Right renal cortex interstitium (tissue), 3 donors: ENCODE measurements around the gene TRAPPC6A. TPM values are rescaled to one million over a fixed set of nuclear protein-coding genes. Genes with fewer than 3 reads are reported as not detected.

Experiments used
- DNase-seq, 3 donors: peaks; one replicate each; pipeline ENCODE4 v3.0.0-alpha.2; 2013; ENCODE audit warnings: low read depth in 3 of 3, low spot score in 2 of 3
- polyA plus RNA-seq, 3 donors: library from polyadenylated mRNA; unstranded; fragments of 120-200 nt; gene quantifications; one replicate each; pipeline ENCODE4 v1.2.1, GENCODE V29; 2013; ENCODE audit not compliant: insufficient read length in 3 of 3

TRAPPC6A gene
- polyA plus RNA-seq, 3 donors = 25.5 to 33.2 (median 32.4) TPM

DNA sequence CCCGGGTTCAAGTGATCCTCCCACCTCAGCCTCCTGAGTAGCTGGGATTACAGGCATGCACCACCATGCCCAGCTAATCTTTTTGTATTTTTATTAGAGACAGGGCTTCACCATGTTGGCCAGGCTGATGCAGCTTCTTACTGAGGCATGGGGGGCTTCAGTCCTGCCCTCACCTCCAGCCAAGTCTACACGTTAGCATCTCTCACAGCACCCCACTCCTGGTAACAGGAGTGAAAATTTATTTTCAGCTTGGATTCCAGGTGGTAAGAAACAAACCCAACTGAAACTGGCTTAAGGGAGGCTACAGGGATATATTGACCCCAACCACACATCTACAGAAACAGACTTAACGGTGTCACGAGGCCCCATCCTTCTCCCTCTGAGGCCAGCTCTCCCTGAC is 27.9 kb downstream of the TRAPPC6A start:
- no peak for DNase-seq

DNA sequence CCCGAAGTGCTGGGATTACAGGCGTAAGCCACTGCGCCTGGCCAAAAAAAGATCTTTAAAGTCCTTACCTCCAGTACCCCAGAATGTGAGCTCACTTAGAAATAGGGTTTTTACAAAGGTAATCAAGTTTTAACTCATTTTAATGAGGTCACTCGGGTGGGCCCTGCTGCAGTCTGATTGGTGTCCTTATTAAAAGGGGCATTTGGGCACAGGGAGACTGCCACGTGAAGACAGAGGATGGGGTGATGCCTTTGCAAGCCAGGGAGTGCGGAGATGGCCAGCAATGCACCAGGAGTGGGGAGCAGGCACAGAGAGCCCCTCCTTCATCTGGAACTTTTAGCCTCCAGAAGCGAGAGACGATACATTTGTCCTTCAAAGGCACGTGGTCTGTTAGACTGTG is 28.9 kb downstream of the TRAPPC6A start:
- DNase-seq = no peak

DNA sequence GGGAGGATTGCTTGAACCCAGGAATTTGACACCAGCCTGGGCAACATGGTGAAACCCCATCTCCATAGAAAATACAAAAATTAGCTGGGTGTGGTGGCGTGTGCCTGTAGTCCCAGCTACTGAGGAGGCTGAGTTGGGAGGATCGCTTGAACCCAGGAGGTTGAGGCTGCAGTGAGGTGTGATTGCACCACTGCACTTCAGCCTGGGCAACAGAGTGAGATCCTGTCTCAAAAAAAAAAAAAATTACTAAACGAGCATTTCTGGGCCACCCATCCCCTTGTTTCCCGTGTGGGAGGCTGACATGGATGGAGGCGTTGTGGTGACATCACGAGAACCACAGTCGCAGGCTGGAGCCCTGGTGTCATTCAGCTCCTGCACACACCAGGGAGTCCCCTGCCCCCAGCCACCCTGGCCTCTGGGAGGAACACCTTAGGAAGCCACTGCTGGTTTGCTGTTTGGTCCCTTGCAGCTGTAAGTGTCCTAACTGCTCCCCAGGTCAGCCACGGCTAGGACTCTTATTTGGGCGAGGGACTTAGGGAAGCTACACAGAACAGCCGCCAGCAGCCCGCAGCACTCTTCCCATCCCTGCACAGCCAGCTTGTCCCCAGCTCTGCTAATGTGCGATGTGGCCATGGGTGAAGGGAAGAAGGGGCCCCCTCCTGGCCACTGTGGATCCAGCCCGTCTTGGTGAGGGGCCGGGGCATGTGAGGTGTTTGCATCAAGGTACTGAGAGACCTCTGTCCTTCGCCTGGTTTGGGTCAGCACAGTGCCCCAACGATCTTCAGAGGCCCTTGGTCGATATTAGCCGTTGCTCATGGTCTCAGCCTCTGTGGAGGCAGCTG is 30.0 kb downstream of the TRAPPC6A start:
- no peak for DNase-seq

DNA sequence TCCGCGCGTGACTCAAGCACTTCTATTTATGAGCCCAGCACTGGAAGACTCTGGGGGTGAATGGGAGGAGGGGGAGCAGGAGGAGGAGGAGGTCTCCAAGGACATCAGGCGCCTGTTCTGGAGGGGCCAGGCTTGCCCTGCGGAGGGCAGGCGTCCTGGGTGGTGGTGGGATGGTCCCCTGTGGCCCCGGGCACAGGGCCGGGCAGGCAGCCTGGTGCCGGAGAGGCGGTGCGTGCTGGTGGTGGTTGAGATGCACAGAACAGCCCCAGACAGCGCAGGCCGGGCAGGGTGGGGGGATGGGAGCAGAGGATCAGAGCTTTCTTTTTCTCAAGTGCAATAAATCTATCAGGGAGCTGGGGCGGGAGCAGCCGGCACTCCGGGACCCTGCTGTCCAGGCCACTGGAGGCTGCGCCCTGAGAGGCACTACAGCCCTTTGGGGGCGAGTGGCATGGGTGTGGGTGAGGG is 31.3 kb downstream of the TRAPPC6A start:
- DNase-seq = no peak

DNA sequence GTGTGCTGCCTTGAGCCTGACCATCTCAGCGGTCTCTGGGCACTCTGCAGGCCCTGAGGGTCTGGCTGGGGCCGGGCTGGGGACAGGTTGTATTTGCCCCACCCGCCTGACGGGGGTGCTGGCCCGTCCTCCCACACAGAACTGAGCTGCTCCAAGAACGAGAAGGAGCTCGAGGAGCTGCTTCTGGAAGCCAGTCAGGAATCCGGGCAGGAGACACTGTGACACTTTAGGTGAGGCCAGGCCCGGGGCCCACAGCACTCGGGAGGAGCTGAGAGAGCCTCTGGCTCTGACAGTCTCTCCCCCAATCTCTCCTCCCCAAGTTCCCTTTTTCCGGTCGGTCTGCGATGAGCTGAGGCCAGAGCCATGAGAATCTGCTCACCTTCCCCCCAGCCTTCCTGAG is 31.8 kb downstream of the TRAPPC6A start:
- no peak for DNase-seq

DNA sequence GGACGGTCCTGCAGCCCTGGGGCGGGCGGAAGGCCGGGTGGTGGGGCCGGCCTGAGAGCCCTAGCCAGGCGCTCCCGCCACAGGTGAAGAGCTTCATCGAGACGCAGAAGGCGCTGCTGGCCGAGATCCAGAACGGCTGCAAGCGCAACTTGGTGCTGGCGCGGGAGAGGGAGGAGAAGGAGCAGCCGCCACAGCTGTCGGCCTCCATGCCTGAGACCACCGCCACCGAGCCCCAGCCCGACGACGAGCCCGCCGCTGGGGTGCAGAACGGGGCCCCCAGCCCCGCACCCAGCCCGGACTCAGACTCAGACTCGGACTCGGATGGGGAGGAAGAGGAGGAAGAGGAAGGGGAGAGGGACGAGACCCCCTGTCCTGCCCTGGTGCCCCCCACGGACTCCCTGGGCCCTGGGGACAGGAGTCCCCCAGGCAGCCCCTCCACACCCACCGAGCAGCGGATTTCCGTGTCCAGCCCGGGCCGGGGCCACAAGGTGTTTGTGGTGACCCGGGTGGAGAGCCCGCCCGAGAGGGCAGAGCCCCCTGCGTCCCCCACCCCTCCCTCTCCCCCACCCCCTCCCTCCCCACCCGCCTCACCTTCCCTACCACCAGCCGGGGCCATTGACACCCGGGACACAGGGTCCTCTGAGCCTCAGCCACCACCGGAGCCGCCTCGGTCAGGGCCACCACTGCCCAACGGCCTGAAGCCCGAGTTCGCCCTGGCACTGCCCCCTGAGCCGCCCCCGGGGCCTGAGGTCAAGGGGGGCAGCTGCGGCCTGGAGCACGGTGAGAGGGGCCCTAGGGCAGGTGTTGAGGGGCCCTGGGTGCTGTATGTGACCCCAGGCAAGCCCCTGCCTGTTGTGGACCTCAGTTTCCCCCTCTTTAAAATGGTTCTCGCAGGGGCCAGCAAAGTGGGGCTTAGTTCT is 32.5 kb downstream of the TRAPPC6A start:
- no peak for DNase-seq

DNA sequence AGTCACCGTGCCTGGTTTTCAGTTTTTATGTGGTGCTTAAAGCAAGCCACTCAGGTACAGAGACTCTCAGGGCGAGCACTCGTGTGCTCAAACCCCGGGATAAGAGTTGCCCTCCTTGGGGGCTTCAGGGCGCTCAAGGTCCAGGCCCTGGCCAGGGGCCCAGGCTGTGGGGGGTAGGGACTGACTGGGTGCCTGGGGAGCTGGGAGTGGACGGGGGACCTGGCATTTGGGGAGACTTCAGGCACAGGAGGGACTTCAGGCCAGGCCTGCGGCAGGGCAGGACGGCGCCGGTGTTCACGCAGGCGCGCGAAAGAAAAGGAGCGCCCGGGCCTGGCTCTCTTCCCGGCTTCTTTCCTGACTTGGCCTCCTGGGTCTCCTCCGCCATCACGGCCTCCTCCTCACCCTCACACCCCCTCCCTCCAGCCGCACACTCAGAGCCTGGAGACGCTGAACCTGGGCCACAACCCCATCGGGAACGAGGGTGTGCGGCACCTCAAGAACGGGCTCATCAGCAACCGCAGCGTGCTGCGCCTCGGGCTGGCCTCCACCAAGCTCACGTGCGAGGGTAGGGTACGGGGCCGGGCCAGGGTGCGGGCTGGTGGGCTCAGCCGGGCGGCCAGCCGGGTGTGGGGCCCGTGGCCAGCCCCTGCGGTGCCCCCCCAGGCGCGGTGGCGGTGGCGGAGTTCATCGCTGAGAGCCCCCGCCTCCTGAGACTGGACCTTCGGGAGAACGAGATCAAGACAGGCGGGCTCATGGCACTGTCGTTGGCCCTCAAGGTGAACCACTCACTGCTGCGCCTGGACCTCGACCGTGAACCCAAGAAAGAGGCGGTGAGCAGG is 33.4 kb downstream of the TRAPPC6A start:
- no peak for DNase-seq

DNA sequence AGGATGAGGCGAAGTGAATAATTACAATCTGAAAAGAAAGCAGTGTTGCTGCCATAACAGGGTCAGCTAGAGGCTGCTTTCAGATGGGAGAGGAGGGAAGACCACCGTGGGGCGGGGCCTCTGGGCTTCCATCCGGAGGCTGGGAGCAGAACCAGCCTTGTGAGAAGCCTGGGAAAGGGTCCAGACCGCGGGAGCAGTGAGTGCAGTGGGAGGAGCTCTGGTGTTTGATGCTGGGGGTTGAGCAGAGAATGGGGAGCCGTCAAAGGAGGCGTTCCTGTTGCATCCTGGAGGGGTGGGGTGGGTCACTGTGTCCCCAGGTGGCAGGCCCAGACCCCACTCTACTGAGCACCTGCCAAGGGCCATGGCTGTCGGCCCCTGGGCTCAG is 35.3 kb downstream of the TRAPPC6A start:
- DNase-seq = no peak

DNA sequence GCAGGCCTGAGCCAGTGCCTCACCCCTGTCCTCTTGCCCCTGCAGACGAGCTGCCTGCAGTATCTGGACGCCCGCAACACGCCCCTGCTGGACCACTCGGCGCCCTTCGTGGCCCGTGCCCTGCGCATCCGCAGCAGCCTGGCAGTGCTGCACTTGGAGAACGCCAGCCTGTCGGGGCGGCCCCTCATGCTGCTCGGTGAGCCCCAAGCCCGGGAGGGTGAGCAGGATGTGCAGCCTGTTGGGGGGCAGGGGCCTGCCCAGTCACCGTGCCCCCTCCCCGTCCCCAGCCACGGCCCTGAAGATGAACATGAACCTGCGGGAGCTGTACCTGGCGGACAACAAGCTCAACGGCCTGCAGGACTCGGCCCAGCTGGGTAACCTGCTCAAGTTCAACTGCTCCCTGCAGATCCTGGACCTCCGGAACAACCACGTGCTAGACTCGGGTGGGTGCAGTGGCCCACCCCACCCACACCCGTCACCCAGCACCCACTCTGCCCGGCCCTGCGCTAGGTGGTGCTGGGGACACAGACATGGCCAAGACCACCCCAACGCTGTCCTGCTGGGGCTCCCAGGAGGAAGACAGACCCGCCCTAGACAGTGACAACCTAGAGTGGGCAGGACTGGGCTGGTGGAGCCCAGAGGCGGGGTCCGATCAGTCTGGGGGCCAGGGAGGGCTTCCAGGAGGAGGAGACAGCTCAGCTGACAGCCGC is 35.9 kb downstream of the TRAPPC6A start:
- DNase-seq = no peak

DNA sequence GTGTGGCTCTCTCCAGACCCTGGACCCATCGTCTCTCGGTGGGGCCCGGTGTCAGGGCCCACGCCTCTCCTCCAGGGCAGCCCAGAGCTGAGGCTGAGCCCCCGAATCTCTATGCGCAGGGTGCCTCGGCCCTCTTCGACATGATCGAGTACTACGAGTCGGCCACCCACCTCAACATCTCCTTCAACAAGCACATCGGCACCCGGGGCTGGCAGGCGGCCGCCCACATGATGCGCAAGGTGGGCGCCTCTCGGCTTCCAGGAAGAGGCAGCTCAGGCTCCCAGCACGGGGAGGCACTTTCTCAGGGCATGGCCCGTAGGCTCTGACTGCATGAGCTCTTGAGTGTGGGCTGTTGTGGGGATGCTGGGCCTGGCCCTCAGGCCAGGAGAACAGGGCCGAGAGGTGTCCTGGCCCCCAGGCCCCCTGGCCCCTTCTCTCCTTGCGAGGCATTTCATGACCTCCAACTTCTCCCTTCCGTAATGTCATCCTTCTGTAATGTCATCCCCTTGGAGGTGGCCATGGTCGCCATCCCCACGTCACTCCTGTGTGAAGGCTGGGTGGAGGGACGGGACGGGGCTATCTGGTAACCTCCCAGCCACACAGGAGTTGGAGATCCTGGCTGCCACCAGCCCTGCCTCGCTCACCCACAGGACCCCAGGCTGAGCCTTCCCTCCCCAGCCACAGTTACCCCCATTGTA is 36.7 kb downstream of the TRAPPC6A start:
- DNase-seq = no peak

DNA sequence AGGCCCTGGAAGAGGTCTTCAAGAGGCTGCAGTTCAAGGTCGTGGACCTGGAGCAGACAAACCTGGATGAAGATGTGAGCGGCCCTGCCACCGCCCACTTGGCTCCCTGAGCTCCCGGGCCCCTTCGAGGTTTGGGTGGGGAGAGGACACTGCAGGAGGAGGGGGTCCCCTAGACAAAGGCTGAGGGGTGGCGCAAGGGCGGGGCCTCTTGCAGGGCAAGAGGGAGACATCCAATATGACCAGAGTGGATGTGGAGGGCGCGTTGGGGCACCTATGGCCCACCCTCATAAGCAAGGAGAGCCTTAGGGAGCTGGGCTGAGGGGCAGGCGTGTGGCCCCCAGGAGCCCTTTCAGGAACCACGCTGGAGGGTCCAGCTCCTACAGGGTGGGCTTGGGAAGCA is 37.5 kb downstream of the TRAPPC6A start:
- no peak for DNase-seq

DNA sequence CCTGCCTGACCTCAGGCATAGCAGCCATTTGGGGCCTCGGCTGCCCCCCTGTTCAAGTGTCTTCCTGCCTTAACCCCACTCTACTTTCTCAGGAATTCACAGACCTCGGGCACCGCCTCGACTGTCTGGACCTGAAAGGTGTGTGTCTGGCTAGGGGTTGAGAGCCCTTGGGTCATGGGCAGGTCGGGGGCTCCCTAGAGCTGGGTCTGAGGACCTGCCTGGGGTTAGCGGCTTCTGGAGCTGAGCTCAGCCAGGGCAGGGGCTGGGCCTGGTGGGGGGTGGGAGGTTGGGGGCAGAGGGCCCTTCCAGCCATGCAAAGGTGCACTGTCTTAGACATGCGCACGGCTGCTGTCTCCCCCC is 37.9 kb downstream of the TRAPPC6A start:
- DNase-seq = no peak

DNA sequence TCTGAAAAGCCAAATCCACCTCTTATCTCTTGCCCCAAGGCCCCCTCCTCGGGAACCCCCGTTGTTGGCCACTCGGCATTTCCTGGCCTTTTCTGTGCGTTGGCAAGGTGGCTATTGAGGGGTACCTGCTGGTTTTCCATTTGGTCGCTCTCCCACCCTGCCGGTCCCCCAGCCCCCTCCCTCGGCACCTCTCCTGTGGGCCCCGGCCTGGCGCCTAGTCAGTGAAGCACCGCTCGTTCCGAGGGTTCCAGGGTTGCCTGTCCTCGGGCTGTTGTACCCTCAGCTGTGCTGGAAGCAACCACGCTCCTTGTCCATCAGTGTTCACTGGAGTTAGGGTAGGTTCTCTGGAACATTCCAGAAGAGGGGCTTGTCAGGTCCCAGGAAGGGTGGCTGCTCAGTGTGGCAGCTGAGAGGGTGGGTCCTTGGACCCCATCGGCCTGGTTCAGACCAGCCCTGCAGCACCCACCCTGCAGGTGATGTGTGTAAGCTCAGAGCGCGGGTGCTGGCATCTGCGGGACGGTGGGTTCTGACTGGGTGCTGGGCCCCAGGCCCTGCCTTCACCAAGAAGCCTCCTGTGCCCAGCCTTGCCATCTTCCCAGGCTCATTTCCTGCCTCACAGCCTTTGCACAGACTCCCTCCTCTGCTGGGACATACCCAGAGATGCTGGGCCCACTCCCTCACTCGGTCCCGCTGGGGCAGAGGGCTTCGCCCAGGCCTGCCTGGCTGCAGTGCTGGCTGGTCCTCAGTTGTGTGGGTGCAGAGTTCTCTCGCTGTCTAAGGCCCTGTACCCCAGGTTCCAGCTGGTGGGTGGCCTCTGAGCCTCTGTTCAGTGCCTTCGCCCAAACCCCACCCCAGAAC is 38.5 kb downstream of the TRAPPC6A start:
- no peak for DNase-seq

DNA sequence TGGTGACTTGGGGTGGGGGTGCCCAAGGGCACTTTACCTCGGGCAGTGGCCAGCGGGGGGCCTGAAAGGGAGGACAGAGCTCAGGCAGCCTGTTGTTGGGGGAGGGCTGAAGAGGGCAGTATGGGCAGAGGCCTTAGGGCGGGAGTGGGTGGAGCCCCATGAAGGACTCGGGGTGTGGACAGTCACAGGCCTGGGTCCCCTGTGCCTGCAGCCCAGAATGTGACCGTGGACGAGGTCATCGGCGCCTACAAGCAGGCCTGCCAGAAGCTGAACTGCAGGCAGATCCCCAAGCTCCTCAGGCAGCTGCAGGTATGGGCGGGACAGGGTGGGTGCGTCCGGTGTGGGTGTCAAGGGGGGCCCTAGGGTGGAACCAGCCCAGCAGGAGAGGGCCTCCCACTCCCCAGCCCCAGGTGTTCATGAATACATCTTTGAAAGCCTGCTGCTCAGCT is 39.7 kb downstream of the TRAPPC6A start:
- DNase-seq = no peak

DNA sequence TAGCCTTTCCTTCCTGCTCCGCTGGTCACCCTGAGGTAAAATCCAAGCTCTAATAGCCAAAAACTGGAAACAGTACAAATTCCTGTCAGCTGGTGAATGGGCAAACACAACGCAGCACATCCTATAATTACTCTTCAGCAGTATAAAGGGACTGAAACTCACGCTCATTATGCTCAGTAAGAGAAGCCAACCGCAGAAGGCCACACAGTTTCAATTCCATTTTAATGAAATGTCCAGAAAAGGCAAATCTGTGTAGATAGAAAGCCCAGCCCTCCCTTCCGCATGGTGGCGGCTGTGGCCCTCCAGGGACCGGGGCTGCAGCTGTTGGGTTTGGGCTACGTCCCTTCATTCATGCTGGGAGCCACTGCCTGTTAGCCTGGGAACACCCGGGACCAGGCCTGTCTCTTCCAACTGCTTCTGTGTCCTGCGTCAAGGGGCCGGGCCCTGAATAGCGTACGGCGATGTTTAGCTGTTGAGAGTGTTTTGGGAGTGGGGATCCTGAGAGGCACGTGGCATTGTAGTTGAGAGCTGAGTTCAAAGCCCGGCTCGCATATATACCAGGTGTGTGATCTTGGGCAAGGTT is 40.8 kb downstream of the TRAPPC6A start:
- DNase-seq = no peak

DNA sequence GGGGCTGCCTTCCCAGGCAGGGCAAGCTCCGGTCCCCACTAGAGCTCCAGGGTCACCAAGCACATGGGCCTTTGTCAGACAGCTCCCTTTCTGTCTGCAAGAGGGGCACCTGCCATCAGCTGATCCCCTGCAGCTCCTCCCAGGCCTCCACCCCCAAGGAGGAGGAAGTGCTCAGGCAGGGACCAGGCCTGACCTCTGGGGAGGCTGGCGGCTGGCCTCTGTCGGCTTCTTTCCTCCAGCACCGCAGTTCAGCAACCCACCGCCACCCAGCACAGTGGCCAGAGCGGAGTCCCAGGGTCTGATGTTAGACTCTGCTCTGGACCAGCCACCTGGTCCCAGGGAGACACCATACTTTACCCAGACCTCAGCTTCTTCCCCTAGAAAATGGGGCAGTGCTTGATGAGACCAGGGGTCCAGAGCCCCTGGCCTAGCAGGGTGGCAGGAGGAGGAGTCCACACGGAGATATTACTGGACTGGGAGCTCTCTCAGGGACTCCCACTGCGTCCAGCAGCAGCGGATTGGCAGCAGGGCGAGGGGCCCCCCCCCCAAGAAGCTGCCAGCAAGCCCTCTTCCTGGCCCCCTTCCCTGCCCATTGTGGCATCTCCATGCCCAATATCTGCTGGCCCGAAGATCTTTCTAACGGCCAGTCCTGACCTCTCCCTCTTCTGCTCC is 41.4 kb downstream of the TRAPPC6A start:
- DNase-seq = no peak

DNA sequence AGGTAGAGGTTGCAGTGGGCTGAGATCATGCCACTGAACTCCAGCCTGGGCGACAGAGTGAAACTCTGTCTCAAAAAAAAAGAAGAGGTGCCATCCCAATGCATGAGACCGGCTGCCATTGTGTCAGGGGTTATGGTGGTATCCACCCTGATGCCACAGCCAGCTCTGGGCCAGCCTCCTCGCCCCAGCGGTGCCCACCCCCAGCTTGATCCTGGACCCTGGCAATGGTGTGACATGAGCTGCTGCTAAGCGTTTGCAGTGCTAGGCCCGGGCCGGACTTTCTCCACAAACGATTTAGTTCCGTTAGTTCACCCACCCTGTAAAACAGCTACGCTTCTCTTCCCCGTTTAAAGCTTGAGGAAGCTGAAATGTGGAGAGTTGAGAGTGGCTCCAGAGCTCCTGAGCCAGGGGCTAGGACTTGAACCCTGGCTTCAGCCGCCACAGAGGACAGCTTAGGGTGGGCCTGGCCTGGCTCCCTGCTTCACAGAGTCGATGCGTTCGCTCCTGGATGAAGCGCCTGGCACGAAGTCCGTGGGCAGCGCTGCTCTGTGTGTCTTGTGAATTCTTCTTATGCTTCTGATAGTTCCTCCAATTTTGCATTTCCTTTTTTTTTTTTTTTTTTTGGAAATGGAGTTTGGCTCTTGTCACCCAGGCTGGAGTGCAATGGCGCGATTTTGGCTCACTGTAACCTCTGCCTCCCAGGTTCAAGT is 42.7 kb downstream of the TRAPPC6A start:
- no peak for DNase-seq
